Heart left ventricle (tissue), 16 donors: ENCODE measurements around the gene ELK3. TPM values are rescaled to one million over a fixed set of nuclear protein-coding genes. Genes with fewer than 3 reads are reported as not detected.

ENCODE experiments used
- ATAC-seq, 4 donors: fragments of 200-7000 bp; cut with Tn5 transposase; one replicate each; pipeline ENCODE4 v1.9.1; 2020 to 2022; ENCODE audit warnings: moderate library complexity in 4 of 4, mild to moderate bottlenecking in 3 of 4, moderate number of reproducible peaks in 1 of 4
- DNase-seq, 5 donors: peaks; one replicate each; pipeline ENCODE4 v3.0.0-alpha.2; 2020
- H3K27ac ChIP-seq, 12 donors: fragments of 200-600 bp; sonication (generic) in 4 of 12; one replicate each; pipeline versions ENCODE4 v1.5.0 to v1.8.0; 2016 to 2022; ENCODE audit warnings: mild to moderate bottlenecking in 2 of 12
- H3K27me3 ChIP-seq, 9 donors: fragments of 200-600 bp; sonication (generic) in 2 of 9; one replicate each; pipeline versions ENCODE4 v1.5.1 to v1.8.0; 2016 to 2022; ENCODE audit warnings: mild to moderate bottlenecking in 3 of 9
- H3K36me3 ChIP-seq, 9 donors: fragments of 200-600 bp; sonication (generic) in 2 of 9; one replicate each; pipeline versions ENCODE4 v1.5.0 to v1.8.0; 2018 to 2022; ENCODE audit warnings: mild to moderate bottlenecking in 2 of 9
- H3K4me1 ChIP-seq, 12 donors: fragments of 200-600 bp; sonication (generic) in 4 of 12; one replicate each; pipeline versions ENCODE4 v1.5.0 to v1.8.0; 2016 to 2022; ENCODE audit warnings: mild to moderate bottlenecking in 3 of 12
- H3K4me3 ChIP-seq, 12 donors: fragments of 200-600 bp; sonication (generic) in 4 of 12; one replicate each; pipeline versions ENCODE4 v1.5.0 to v1.8.0; 2017 to 2022; ENCODE audit warnings: mild to moderate bottlenecking in 9 of 12, moderate library complexity in 4 of 12
- H3K9me3 ChIP-seq, 12 donors: fragments of 200-600 bp; sonication (generic) in 4 of 12; one replicate each; pipeline versions ENCODE4 v1.5.0 to v1.8.0; 2016 to 2022; ENCODE audit warnings: mild to moderate bottlenecking in 1 of 12
- CTCF ChIP-seq, 12 donors: fragments of 200-600 bp; sonication (generic) in 4 of 12; IDR thresholded peaks; one replicate each; pipeline versions ENCODE4 v1.5.0 to v1.8.0; 2018 to 2022; ENCODE audit warnings: antibody characterized with exemption in 12 of 12, mild to moderate bottlenecking in 5 of 12
- POLR2A ChIP-seq, 2 donors: fragments of 450-650 bp; IDR thresholded peaks; one replicate each; pipeline ENCODE4 v1.6.1; 2017; ENCODE audit warnings: antibody characterized with exemption in 2 of 2, mild to moderate bottlenecking in 2 of 2, moderate library complexity in 2 of 2
- WGBS, 4 donors: extraction: QIAGEN DNeasy Blood & Tissue Kit in 2 of 4; methylation state at CpG; one replicate each; pipeline versions ENCODE4 v1.1.5 to v1.1.7; 2013 to 2018; 5-methylcytosine and 5-hydroxymethylcytosine counted together
- intact Hi-C, 10 donors: fragments of 100-400 bp; cut with DNase I; formaldehyde crosslinking; loops; one replicate each; pipeline versions ENCODE4 v1.11.1 to v1.14.2; 2022
- polyA plus RNA-seq, 2 donors: library from polyadenylated mRNA; stranded (reverse); fragments of 200-250 nt; gene quantifications; one replicate each; pipeline ENCODE4 v1.2.3, GENCODE V29; 2013
- total RNA-seq, 9 donors: library from RNA; depleted of rRNA in 2 of 9; stranded (reverse); fragments of >200 nt in 2 of 9; fragmentation: NEBNext Ultra II Directional in 3 of 9; extraction: Animal tissue kit (Norgen Biotek cat#: 25700) in 3 of 9; gene quantifications; one replicate each; pipeline versions ENCODE4 v1.1.0 to v1.2.4, GENCODE V29; 2016 to 2023
- donor health status: ischemic (EF 13 %, LVEDD 7.1; RV severe dilation, severe dysfunction).
- donor health status: healthy with polysubstance abuse.
- donor health status: DM: no; HTN: yes; CAD: no.
- donor health status: DM: no; HTN: no; CAD: no.
- donor health status: ischemic (EF 25% LVEDD 6.9; RV normal size, moderate dysfunction).
- donor health status: ischemic (EF 25% LVEDD 5.7; RV mildly dilated, moderate dysfunction).
- donor health status: healthy.
- donor health status: DM: yes; HTN: yes; CAD: no.
- donor health status: ischemic (EF 35%, LVEDD 5.7; RV mildly dilated, moderate dysfunction).
- donor health status: nonischemic (EF 11% LVEDD 7.7; RV severe dilation, severe dysfunction).
- donor health status: DM: yes; HTN: yes; CAD: no.
- donor health status: PGD.
- donor health status: ischemic (EF 29% LVEDD 5.4; RV normal size, mild dysfunction).
- donor health status: nonischemic (EF 23%, LVEDD 6.1; RV moderate dilation, normal function).

Gene ELK3
- total and polyA plus RNA-seq, 11 donors = 5.7 to 42.3 (median 18.6) TPM

- Histone ChIP-seq H3K4me3 (peak overlapping the region in 1 of 12 donors; percentile 27), H3K36me3 (peaks cover 0 to 18% (median 1%) of the 10 kb centered on the region in 9 donors), H3K9me3 (no peaks in the 10 kb centered on the region), H3K27ac (peak overlapping the region in 11 of 12 donors; percentile 43 to 90 (median 79)), H3K4me1 (peaks cover 18 to 84% (median 67%) of the 10 kb centered on the region in 12 donors), H3K27me3 (no peaks in the 10 kb centered on the region)
- ATAC-seq (peak in 1 of 4 donors; percentile 3), DNase-seq (no peak)
- WGBS, 4 donors = 25 to 62% (median 36%) methylated on average over 4 of the region's 4 CpGs
- no peak for TF ChIP-seq CTCF (IDR thresholded peaks at IDR 0.05)
- intact Hi-C loops = loop anchor here in 1 of 10 donors (10.0 kb wide), 1 partner anchor 153 kb away; no protein-coding TSS in a partner anchor
Measured at GRCh38 chr12:96241431-96241830, 47.3 kb downstream of the ELK3 start.

GRCh38 chr12:96241846-96242256, 47.7 kb downstream of the ELK3 start:
- Histone ChIP-seq H3K27ac (peak overlapping the region; percentile 20 to 90 (median 76)), H3K27me3 (no peaks in the 10 kb centered on the region), H3K36me3 (peaks cover 0 to 22% (median 5%) of the 10 kb centered on the region in 9 donors), H3K4me3 (peak overlapping the region in 1 of 12 donors; percentile 27), H3K9me3 (no peaks in the 10 kb centered on the region), H3K4me1 (peaks cover 13 to 82% (median 63%) of the 10 kb centered on the region in 12 donors)
- intact Hi-C loops = loop anchor here in 1 of 10 donors (10.0 kb wide), 1 partner anchor 153 kb away; no protein-coding TSS in a partner anchor
- ATAC-seq (peak in 3 of 4 donors; percentile 50 to 79 (median 50)), DNase-seq (peak in 4 of 5 donors; percentile 45 to 65 (median 60))
- 39 to 53% (median 42%) methylated on average over 9 of the region's 9 CpGs for WGBS, 4 donors
- TF ChIP-seq CTCF (IDR thresholded peaks at IDR 0.05) = no peak
- TF ChIP-seq POLR2A (IDR thresholded peaks at IDR 0.05) = no peak

GRCh38 chr12:96242597-96242996, 48.4 kb downstream of the ELK3 start:
- H3K4me3 ChIP-seq = no peak overlapping the region
- no peaks in the 10 kb centered on the region for H3K9me3 ChIP-seq
- peaks cover 0 to 30% (median 13%) of the 10 kb centered on the region in 9 donors for H3K36me3 ChIP-seq
- H3K27ac ChIP-seq = peak overlapping the region in 11 of 12 donors; percentile 20 to 90 (median 79)
- intact Hi-C loops = loop anchor here in 1 of 10 donors (10.0 kb wide), 1 partner anchor 152 kb away; no protein-coding TSS in a partner anchor
- peaks cover 9 to 74% (median 56%) of the 10 kb centered on the region in 12 donors for H3K4me1 ChIP-seq
- WGBS, 4 donors = 54 to 70% (median 64%) methylated on average over 12 of the region's 12 CpGs
- no peaks in the 10 kb centered on the region for H3K27me3 ChIP-seq
- DNase-seq = peak in 2 of 5 donors; percentile 47 to 53
- peak in 1 of 4 donors; percentile 3 for ATAC-seq
- no peak for TF ChIP-seq POLR2A (IDR thresholded peaks at IDR 0.05)
- TF ChIP-seq CTCF (IDR thresholded peaks at IDR 0.05) = no peak

- intact Hi-C loops = loop anchor here in 1 of 10 donors (10.0 kb wide), 1 partner anchor 150 kb away; no protein-coding TSS in a partner anchor
- H3K4me3 ChIP-seq = no peak overlapping the region
- DNase-seq = no peak
- TF ChIP-seq CTCF (IDR thresholded peaks at IDR 0.05) = no peak
- TF ChIP-seq POLR2A (IDR thresholded peaks at IDR 0.05) = no peak
- H3K27me3 ChIP-seq = no peaks in the 10 kb centered on the region
- no peaks in the 10 kb centered on the region for H3K9me3 ChIP-seq
- peaks cover 14 to 73% (median 51%) of the 10 kb centered on the region in 12 donors for H3K4me1 ChIP-seq
- ATAC-seq = no peak
- H3K27ac ChIP-seq = peak overlapping the region in 3 of 12 donors; percentile 2 to 82 (median 14)
- WGBS, 4 donors = 78 to 82% (median 80%) methylated on average over 13 of the region's 13 CpGs
- H3K36me3 ChIP-seq = peaks cover 0 to 45% (median 21%) of the 10 kb centered on the region in 9 donors
Measured at GRCh38 chr12:96244826-96245225, 50.7 kb downstream of the ELK3 start.
